Esophagus squamous epithelium (tissue), 5 donors: ENCODE measurements around the gene TBC1D22B. TPM values are rescaled to one million over a fixed set of nuclear protein-coding genes. Genes with fewer than 3 reads are reported as not detected.
A peak's percentile ranks its signal among the peaks of the same experiment; 100 is the strongest.

Experiments used
- DNase-seq: peaks from one replicate; lab custom pipeline; 2025; lab: John Stamatoyannopoulos, UW
- H3K27ac ChIP-seq, 4 donors: fragments of 200-600 bp; sonication (generic); one replicate each; pipeline ENCODE4 v1.5.1; 2016 to 2019; ENCODE audit warnings: mild to moderate bottlenecking in 1 of 4
- H3K27me3 ChIP-seq, 4 donors: fragments of 200-600 bp; sonication (generic); 1 replicate in 3 of 4; 2 replicates in 1 of 4; pipeline versions ENCODE4 v1.5.1 to v1.6.0; 2017 to 2021; ENCODE audit warnings: antibody characterized with exemption in 1 of 4
- H3K36me3 ChIP-seq, 3 donors: fragments of 200-600 bp; sonication (generic); one replicate each; pipeline ENCODE4 v1.5.1; 2016 to 2019
- H3K4me1 ChIP-seq, 3 donors: fragments of 200-600 bp; sonication (generic); one replicate each; pipeline ENCODE4 v1.5.1; 2017 to 2019
- H3K4me3 ChIP-seq, 4 donors: fragments of 200-600 bp; sonication (generic); 1 replicate in 3 of 4; 2 replicates in 1 of 4; pipeline ENCODE4 v1.5.1; 2016 to 2019; ENCODE audit warnings: mild to moderate bottlenecking in 2 of 4, moderate library complexity in 1 of 4
- H3K9me3 ChIP-seq, 3 donors: fragments of 200-600 bp; sonication (generic); one replicate each; pipeline ENCODE4 v1.5.1; 2016 to 2019
- POLR2A ChIP-seq, 4 donors: fragments of 450-650 bp; IDR thresholded peaks; one replicate each; pipeline ENCODE4 v1.6.1; 2017; ENCODE audit warnings: antibody characterized with exemption in 4 of 4, mild to moderate bottlenecking in 4 of 4, moderate library complexity in 3 of 4
- WGBS, 2 donors: methylation state at CpG; one replicate each; pipeline ENCODE4 v1.1.5; 2018; 5-methylcytosine and 5-hydroxymethylcytosine counted together
- intact Hi-C: fragments of 100-400 bp; cut with DNase I; formaldehyde crosslinking; loops from one replicate; pipeline ENCODE4 v1.15.0; 2022
- total RNA-seq, 4 donors: library from RNA; depleted of rRNA; stranded (reverse); fragments of >200 nt; gene quantifications; one replicate each; pipeline ENCODE4 v1.1.0, GENCODE V29; 2016
- TF ChIP-seq, protein P1 (sequence below), 6 experiments: fragments of 450-650 bp in 4 of 6; fragments of 200-600 bp in 2 of 6; sonication (generic) in 2 of 6; IDR thresholded peaks; one replicate each; pipeline ENCODE4 v1.5.1; 2016 to 2019; ENCODE audit warnings: antibody characterized with exemption in 6 of 6, mild to moderate bottlenecking in 4 of 6, moderate library complexity in 4 of 6
- donor health status: DM: yes; HTN: yes; CAD: no.

TBC1D22B gene
- total RNA-seq, 4 donors from 2014 or later: 8.7 to 13.2 (median 10.4) TPM

DNA sequence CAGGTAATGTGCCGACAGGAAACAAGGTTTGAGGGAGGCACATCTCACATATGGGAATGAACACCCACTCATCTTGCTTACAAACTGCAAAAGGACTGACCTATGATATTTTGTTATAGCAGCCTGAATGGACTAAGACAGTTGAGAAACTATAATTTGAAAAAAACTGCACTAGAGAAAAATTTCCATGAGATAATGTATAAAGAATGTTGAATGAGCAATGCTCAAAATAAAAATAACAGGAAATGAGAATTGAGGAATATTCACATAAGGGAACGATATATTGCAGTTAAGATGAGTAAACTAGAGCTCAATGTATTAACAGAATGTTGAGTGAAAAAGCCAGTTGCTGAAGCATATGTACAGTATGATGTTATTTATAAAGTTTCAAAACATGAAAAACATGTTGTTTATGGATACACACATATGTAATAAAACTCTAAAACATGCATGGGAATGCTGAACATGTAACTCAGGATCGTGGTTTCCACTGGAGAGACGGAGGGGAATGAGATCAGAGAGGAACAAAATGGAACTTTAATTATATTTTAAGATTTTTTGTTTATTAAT, 6.3 kb upstream of the TBC1D22B start:
- H3K27ac ChIP-seq: no peak overlapping the region
- no peaks in the 10 kb centered on the region for H3K27me3 ChIP-seq
- H3K4me1 ChIP-seq: peaks cover 0 to 2% (median 0%) of the 10 kb centered on the region in 3 donors
- WGBS, 2 donors: 66 to 70% methylated on average over 4 of the region's 4 CpGs
- no peaks in the 10 kb centered on the region for H3K36me3 ChIP-seq
- H3K4me3 ChIP-seq: no peak overlapping the region
- H3K9me3 ChIP-seq: no peaks in the 10 kb centered on the region
- no peak for DNase-seq
- intact Hi-C loops: no loop called here
- TF ChIP-seq, protein P1, sequence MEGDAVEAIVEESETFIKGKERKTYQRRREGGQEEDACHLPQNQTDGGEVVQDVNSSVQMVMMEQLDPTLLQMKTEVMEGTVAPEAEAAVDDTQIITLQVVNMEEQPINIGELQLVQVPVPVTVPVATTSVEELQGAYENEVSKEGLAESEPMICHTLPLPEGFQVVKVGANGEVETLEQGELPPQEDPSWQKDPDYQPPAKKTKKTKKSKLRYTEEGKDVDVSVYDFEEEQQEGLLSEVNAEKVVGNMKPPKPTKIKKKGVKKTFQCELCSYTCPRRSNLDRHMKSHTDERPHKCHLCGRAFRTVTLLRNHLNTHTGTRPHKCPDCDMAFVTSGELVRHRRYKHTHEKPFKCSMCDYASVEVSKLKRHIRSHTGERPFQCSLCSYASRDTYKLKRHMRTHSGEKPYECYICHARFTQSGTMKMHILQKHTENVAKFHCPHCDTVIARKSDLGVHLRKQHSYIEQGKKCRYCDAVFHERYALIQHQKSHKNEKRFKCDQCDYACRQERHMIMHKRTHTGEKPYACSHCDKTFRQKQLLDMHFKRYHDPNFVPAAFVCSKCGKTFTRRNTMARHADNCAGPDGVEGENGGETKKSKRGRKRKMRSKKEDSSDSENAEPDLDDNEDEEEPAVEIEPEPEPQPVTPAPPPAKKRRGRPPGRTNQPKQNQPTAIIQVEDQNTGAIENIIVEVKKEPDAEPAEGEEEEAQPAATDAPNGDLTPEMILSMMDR (IDR thresholded peaks at IDR 0.05): no peak
- no peak for TF ChIP-seq POLR2A (IDR thresholded peaks at IDR 0.05)

DNA sequence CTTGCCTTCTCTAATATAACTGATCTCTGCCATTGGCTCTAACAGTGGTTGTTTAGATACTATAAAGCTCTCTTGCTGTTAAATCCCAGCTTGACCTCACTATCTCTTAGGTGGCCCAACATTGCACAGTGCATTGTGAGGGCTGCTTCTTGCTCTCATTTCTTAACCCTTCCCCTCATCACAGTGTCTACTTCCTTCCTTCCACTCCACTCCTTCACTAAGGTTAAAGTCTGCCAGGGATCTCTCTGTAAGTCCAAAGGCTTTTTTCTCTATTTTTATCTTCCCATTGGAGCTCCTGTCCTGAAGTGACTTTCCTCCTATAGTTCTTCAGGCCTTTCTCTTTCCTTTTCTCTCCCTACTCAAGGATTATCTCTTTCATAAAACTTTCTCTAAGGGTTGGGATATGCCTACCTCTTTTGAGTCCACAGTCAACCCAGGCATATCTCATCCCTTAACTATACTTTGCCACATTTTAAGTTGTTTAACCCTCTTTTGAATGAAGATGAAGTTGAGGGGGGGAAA, 4.0 kb upstream of the TBC1D22B start:
- intact Hi-C loops: no loop called here
- H3K4me1 ChIP-seq: peaks cover 5 to 16% (median 5%) of the 10 kb centered on the region in 3 donors
- no peaks in the 10 kb centered on the region for H3K36me3 ChIP-seq
- H3K4me3 ChIP-seq: no peak overlapping the region
- no peak overlapping the region for H3K27ac ChIP-seq
- H3K9me3 ChIP-seq: no peaks in the 10 kb centered on the region
- DNase-seq: no peak
- TF ChIP-seq, protein P1 (IDR thresholded peaks at IDR 0.05): no peak
- TF ChIP-seq POLR2A (IDR thresholded peaks at IDR 0.05): no peak
- H3K27me3 ChIP-seq: no peaks in the 10 kb centered on the region

DNA sequence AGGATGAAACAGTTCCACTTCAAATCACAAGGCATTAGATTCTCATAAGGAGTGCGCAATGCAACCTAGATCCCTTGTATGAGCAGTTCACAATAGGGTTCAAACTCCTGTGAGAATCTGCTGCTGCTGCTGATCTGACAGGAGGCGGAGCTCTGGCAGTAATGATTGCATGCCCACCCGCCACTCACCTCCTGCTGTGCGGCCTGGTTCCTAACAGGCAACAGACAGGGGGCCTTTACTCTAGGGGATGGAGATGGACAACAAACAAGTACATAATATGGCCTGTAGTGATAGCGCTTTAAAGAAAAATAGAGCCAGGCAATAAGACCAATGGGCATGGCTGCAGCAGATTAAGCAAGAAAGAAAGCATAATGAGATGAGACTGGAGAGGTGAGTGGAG, 2.7 kb upstream of the TBC1D22B start:
- Histone ChIP-seq H3K9me3 (no peaks in the 10 kb centered on the region), H3K27me3 (no peaks in the 10 kb centered on the region), H3K4me3 (no peak overlapping the region), H3K36me3 (no peaks in the 10 kb centered on the region), H3K27ac (no peak overlapping the region), H3K4me1 (peaks cover 15 to 29% (median 15%) of the 10 kb centered on the region in 3 donors)
- intact Hi-C loops: no loop called here
- TF ChIP-seq, protein P1 (IDR thresholded peaks at IDR 0.05): no peak
- TF ChIP-seq POLR2A (IDR thresholded peaks at IDR 0.05): no peak
- 94 to 96% methylated on average over 5 of the region's 5 CpGs for WGBS, 2 donors
- DNase-seq: no peak

DNA sequence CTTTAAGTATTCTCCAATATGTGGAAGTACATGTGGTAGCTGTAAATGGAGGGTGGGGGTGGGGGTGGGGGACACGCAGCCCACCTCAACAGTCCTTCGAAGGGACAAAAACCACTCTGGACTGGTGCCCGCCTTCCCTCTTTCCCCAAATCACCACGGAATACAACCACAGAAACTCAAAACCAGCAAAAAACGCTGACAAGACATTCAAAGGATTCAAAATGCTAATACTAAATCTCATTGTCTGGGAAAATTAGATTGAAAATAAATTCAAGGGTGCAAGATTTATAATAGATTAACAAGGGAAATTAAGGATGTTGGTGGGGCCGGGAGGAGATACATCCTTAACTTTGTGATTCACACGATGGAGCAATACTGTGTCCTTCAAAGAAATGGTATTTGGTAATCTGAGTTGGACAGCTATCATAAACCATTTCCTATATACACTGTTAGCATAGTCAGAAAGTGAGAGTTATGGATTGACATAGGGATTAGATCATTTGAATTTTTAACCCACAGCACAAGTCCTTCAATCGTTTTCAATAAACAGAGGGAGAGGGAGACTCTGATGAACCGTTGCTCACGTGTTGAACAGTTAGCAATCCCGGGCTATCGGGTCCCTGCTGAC, 766 bp upstream of the TBC1D22B start:
- H3K27me3 ChIP-seq: no peaks in the 10 kb centered on the region
- H3K36me3 ChIP-seq: no peaks in the 10 kb centered on the region
- TF ChIP-seq POLR2A (IDR thresholded peaks at IDR 0.05): no peak
- TF ChIP-seq, protein P1 (IDR thresholded peaks at IDR 0.05): no peak
- no peaks in the 10 kb centered on the region for H3K9me3 ChIP-seq
- peak overlapping the region; percentile 67 to 97 (median 94) for H3K27ac ChIP-seq
- peaks cover 15 to 46% (median 15%) of the 10 kb centered on the region in 3 donors for H3K4me1 ChIP-seq
- intact Hi-C loops: no loop called here
- DNase-seq: no peak
- H3K4me3 ChIP-seq: peak overlapping the region; percentile 73 to 98 (median 92)
- 36 to 39% methylated on average over 12 of the region's 12 CpGs for WGBS, 2 donors

DNA sequence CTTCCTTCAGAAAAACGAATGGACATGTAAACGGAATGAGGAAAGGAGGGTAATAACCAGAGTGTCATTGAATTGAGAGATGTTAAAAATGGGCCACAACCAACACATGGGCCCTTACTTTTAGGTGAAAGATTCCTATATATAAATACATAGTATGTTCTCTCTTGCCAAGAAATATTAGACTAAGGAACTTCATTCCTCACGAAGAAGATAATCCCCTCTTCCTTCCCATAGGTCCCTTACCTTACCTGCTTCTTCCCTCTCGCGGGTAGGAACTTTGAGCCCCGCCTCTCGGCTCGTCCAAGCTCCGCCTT, 295 bp upstream of the TBC1D22B start:
- DNase-seq: no peak
- Histone ChIP-seq H3K27ac (peak overlapping the region; percentile 67 to 97 (median 94)), H3K36me3 (no peaks in the 10 kb centered on the region), H3K4me3 (peak overlapping the region; percentile 73 to 98 (median 92)), H3K4me1 (peaks cover 15 to 50% (median 15%) of the 10 kb centered on the region in 3 donors), H3K9me3 (no peaks in the 10 kb centered on the region), H3K27me3 (no peaks in the 10 kb centered on the region)
- 0 to 1% methylated on average over 9 of the region's 9 CpGs for WGBS, 2 donors
- intact Hi-C loops: no loop called here
- TF ChIP-seq, protein P1 (IDR thresholded peaks at IDR 0.05): no peak
- no peak for TF ChIP-seq POLR2A (IDR thresholded peaks at IDR 0.05)
